SU-DHL-6 (cell line): Measurements from ENCODE around the gene ARHGAP44.
"Not testable (repeated sequence)": the region's sequence is repeated elsewhere in the genome, so short reads cannot be mapped to it uniquely, and the experiment has no call there.

Source experiments
- H2AFZ ChIP-seq: fragments of 200-600 bp; sonication (generic); 2 replicates; pipeline ENCODE4 v1.6.1; 2014; ENCODE audit warnings: low read depth, mild to moderate bottlenecking, moderate library complexity, mixed read lengths, antibody characterized with exemption, low read length; ENCODE audit not compliant: severe bottlenecking
- H3F3A ChIP-seq: fragments of 200-600 bp; shearing (Covaris generic); 2 replicates; pipeline ENCODE4 v1.6.0; 2016; ENCODE audit warnings: antibody characterized with exemption, mild to moderate bottlenecking; ENCODE audit not compliant: insufficient read depth
- H3K27ac ChIP-seq: fragments of 200-600 bp; sonication (generic); 2 replicates; pipeline ENCODE4 v1.5.1; 2016; ENCODE audit warnings: low read depth, mild to moderate bottlenecking, low read length, moderate library complexity, mixed read lengths
- H3K27me3 ChIP-seq: fragments of 200-600 bp; sonication (generic), shearing (Covaris generic); 2 replicates; pipeline ENCODE4 v1.6.0; 2014; ENCODE audit warnings: mild to moderate bottlenecking, low read length
- H3K36me3 ChIP-seq: fragments of 200-600 bp; sonication (generic); 2 replicates; pipeline ENCODE4 v1.6.1; 2014; ENCODE audit warnings: mild to moderate bottlenecking, low read length, mixed read lengths
- H3K4me2 ChIP-seq: fragments of 300-600, 200-600 bp; shearing (Covaris generic), sonication (generic); 2 replicates; pipeline ENCODE4 v1.6.0; 2014; ENCODE audit warnings: low read length, low read depth, mild to moderate bottlenecking; ENCODE audit not compliant: poor library complexity, severe bottlenecking
- H3K4me3 ChIP-seq: fragments of 200-600 bp; sonication (generic); 2 replicates; pipeline ENCODE4 v1.5.1; 2014; ENCODE audit warnings: antibody characterized with exemption, low read length, mild to moderate bottlenecking, mixed read lengths; ENCODE audit not compliant: insufficient read depth, poor library complexity, severe bottlenecking
- H3K79me2 ChIP-seq: fragments of 200-600 bp; sonication (generic); 2 replicates; pipeline ENCODE4 v1.6.1; 2014; ENCODE audit warnings: mild to moderate bottlenecking, low read length, moderate library complexity; ENCODE audit not compliant: insufficient read depth
- H3K9ac ChIP-seq: fragments of 200-600 bp; sonication (generic); 2 replicates; pipeline ENCODE4 v1.7.0; 2014; ENCODE audit warnings: mild to moderate bottlenecking, low read length
- H3K9me2 ChIP-seq: fragments of 200-600 bp; sonication (generic); replicated peaks from 2 replicates; pipeline ENCODE4 v1.6.1; 2014; ENCODE audit warnings: low read length; ENCODE audit not compliant: insufficient read depth
- H3K9me3 ChIP-seq: fragments of 200-600 bp; sonication (generic); 2 replicates; pipeline ENCODE4 v1.6.1; 2014; ENCODE audit warnings: low read length, mixed read lengths; ENCODE audit not compliant: insufficient read depth
- H4K20me1 ChIP-seq: fragments of 200-600 bp; sonication (generic); 2 replicates; pipeline ENCODE4 v1.6.1; 2014; ENCODE audit warnings: low read depth, mild to moderate bottlenecking, antibody characterized with exemption, low read length, moderate library complexity, mixed read lengths
- CTCF ChIP-seq: fragments of 200-600 bp; sonication (generic); IDR thresholded peaks from one replicate; pipeline ENCODE4 v1.5.1; 2017; ENCODE audit warnings: antibody characterized with exemption, mild to moderate bottlenecking, low read length, moderate library complexity; ENCODE audit not compliant: insufficient read depth, poor library complexity, severe bottlenecking
- EZH2phosphoT487 ChIP-seq: fragments of 200-600 bp; sonication (generic), shearing (Covaris generic); conservative IDR thresholded peaks from 2 replicates; pipeline ENCODE4 v1.6.1; 2018; ENCODE audit warnings: mild to moderate bottlenecking, antibody characterized with exemption, low read length, moderate library complexity, mixed read lengths

ARHGAP44 gene

GRCh38 chr17:12866244-12866643, 76.9 kb downstream of the ARHGAP44 start:
- H3K9me2 ChIP-seq = no peaks in the 10 kb centered on the region
- H3K4me3 ChIP-seq = no peak overlapping the region
- no peak overlapping the region for H2AFZ ChIP-seq
- H3K27me3 ChIP-seq = no peaks in the 10 kb centered on the region
- no peaks in the 10 kb centered on the region for H3F3A ChIP-seq
- no peaks in the 10 kb centered on the region for H3K9me3 ChIP-seq
- TF ChIP-seq EZH2phosphoT487 (no peak), CTCF (no peak)
- H3K36me3 ChIP-seq = no peaks in the 10 kb centered on the region
- no peaks in the 10 kb centered on the region for H3K79me2 ChIP-seq
- H3K9ac ChIP-seq = no peak overlapping the region
- no peak overlapping the region for H3K27ac ChIP-seq
- H4K20me1 ChIP-seq = no peaks in the 10 kb centered on the region
- H3K4me2 ChIP-seq = no peak overlapping the region

- Histone ChIP-seq H4K20me1 (no peaks in the 10 kb centered on the region), H3K9me2 (no peaks in the 10 kb centered on the region), H3K27me3 (no peaks in the 10 kb centered on the region), H3K27ac (no peak overlapping the region), H3K4me2 (no peak overlapping the region), H3F3A (no peaks in the 10 kb centered on the region), H3K36me3 (no peaks in the 10 kb centered on the region), H3K9ac (no peak overlapping the region), H3K4me3 (no peak overlapping the region), H2AFZ (no peak overlapping the region), H3K9me3 (peaks cover 5% of the 10 kb centered on the region; the same call in 1 of the 2 replicates), H3K79me2 (no peaks in the 10 kb centered on the region)
- TF ChIP-seq EZH2phosphoT487 (no peak), CTCF (no peak)
These were observed 78.4 kb downstream of the ARHGAP44 start for GRCh38 chr17:12867726-12868125.

GRCh38 chr17:12873415-12874125, 84.3 kb downstream of the ARHGAP44 start:
- not testable (repeated sequence) for H3K9me3 ChIP-seq, H3K4me3 ChIP-seq, H3K79me2 ChIP-seq, H3K4me2 ChIP-seq, H2AFZ ChIP-seq, H3K36me3 ChIP-seq, H3K27ac ChIP-seq, H3K9ac ChIP-seq, H4K20me1 ChIP-seq, H3F3A ChIP-seq, H3K27me3 ChIP-seq, H3K9me2 ChIP-seq

GRCh38 chr17:12877953-12878669, 88.8 kb downstream of the ARHGAP44 start:
- Histone ChIP-seq H3F3A (no peaks in the 10 kb centered on the region), H3K9ac (no peak overlapping the region), H2AFZ (no peak overlapping the region), H3K79me2 (no peaks in the 10 kb centered on the region), H3K9me2 (no peaks in the 10 kb centered on the region), H3K27me3 (no peaks in the 10 kb centered on the region), H4K20me1 (peaks cover 7% of the 10 kb centered on the region; the same call in 1 of the 2 replicates), H3K27ac (no peak overlapping the region), H3K9me3 (no peaks in the 10 kb centered on the region), H3K4me2 (no peak overlapping the region), H3K36me3 (no peaks in the 10 kb centered on the region), H3K4me3 (no peak overlapping the region)
- TF ChIP-seq EZH2phosphoT487 (no peak), CTCF (no peak)

GRCh38 chr17:12879096-12879495, 89.8 kb downstream of the ARHGAP44 start:
- not testable (repeated sequence) for H3K9me3 ChIP-seq, H3K79me2 ChIP-seq, H3F3A ChIP-seq, H4K20me1 ChIP-seq, H3K4me3 ChIP-seq, H3K27ac ChIP-seq, H3K36me3 ChIP-seq, H2AFZ ChIP-seq, H3K9me2 ChIP-seq, H3K9ac ChIP-seq, H3K4me2 ChIP-seq, H3K27me3 ChIP-seq
